NOMO-1 treated with dmso at 0.1 percent for 144 hours (cell line): ENCODE data around the gene ASCC1.
"Not testable (repeated sequence)": the region's sequence is repeated elsewhere in the genome, so short reads cannot be mapped to it uniquely, and the experiment has no call there.

Experiments used
- DNase-seq: peaks from one replicate; lab custom pipeline; 2025; ENCODE audit not compliant: unreplicated experiment; lab: John Stamatoyannopoulos, UW

The ASCC1 gene

GRCh38 chr10:72249176-72249862, 33.2 kb upstream of the ASCC1 start:
- DNase-seq = not testable (repeated sequence)

GRCh38 chr10:72248468-72249151, 32.5 kb upstream of the ASCC1 start:
- peak; percentile 77 for DNase-seq

GRCh38 chr10:72245949-72246525, 30.0 kb upstream of the ASCC1 start:
- DNase-seq = no peak

- DNase-seq = no peak
Measured at GRCh38 chr10:72244573-72245038, 28.5 kb upstream of the ASCC1 start.

GRCh38 chr10:72243822-72244437, 27.9 kb upstream of the ASCC1 start:
- no peak for DNase-seq

- no peak for DNase-seq
Measured at GRCh38 chr10:72242675-72243074, 26.6 kb upstream of the ASCC1 start.

- DNase-seq = no peak
Measured at GRCh38 chr10:72241691-72242252, 25.7 kb upstream of the ASCC1 start.

GRCh38 chr10:72240371-72240770, 24.3 kb upstream of the ASCC1 start:
- no peak for DNase-seq

- no peak for DNase-seq
Measured at GRCh38 chr10:72239409-72239808, 23.3 kb upstream of the ASCC1 start.

GRCh38 chr10:72238392-72239175, 22.5 kb upstream of the ASCC1 start:
- DNase-seq = no peak

- no peak for DNase-seq
Measured at GRCh38 chr10:72235544-72236279, 19.6 kb upstream of the ASCC1 start.

GRCh38 chr10:72234560-72235095, 18.6 kb upstream of the ASCC1 start:
- DNase-seq = no peak

GRCh38 chr10:72233621-72234020, 17.5 kb upstream of the ASCC1 start:
- DNase-seq = no peak

GRCh38 chr10:72229261-72230251, 13.5 kb upstream of the ASCC1 start:
- no peak for DNase-seq

- no peak for DNase-seq
Measured at GRCh38 chr10:72228318-72228751, 12.3 kb upstream of the ASCC1 start.

GRCh38 chr10:72227826-72228225, 11.8 kb upstream of the ASCC1 start:
- no peak for DNase-seq

- DNase-seq = no peak
Measured at GRCh38 chr10:72226418-72227027, 10.4 kb upstream of the ASCC1 start.

- DNase-seq = not testable (repeated sequence)
Measured at GRCh38 chr10:72224191-72224590, 8.1 kb upstream of the ASCC1 start.
